Activated naive CD8-positive, alpha-beta T cell treated with anti-CD3 and anti-CD28 coated beads, Interleukin-2, amount 10 ng/mL, durations not matched to agents 7 days and 5 days (primary cell): Measurements from ENCODE around the gene ZNF283. TPM values are rescaled to one million over a fixed set of nuclear protein-coding genes. Genes with fewer than 3 reads are reported as not detected.
"Not testable (repeated sequence)": the region's sequence is repeated elsewhere in the genome, so short reads cannot be mapped to it uniquely, and the experiment has no call there.

Experiments
- ATAC-seq: fragments of 150-1000 bp; cut with Tn5 transposase; one replicate; pipeline ENCODE4 v1.10.0; 2021; ENCODE audit warnings: low read depth, moderate library complexity
- POLR2A ChIA-PET: fragments of 350-600 bp; sonication (Branson Sonifier 250); formaldehyde crosslinking; loops from one replicate; lab custom pipeline; 2021; ENCODE audit warnings: antibody characterized with exemption; lab: Charles Lee
- DNase-seq: peaks from one replicate; pipeline ENCODE4 v3.0.0; 2021
- H3K27ac Mint-ChIP-seq: one replicate; pipeline ENCODE4 v1.8.0; 2022; ENCODE audit warnings: mild to moderate bottlenecking, mixed read lengths
- H3K27me3 Mint-ChIP-seq: one replicate; pipeline ENCODE4 v1.8.0; 2022; ENCODE audit warnings: mild to moderate bottlenecking, moderate library complexity, mixed read lengths
- H3K36me3 Mint-ChIP-seq: one replicate; pipeline ENCODE4 v1.8.0; 2021; ENCODE audit warnings: mild to moderate bottlenecking, mixed read lengths
- H3K4me1 Mint-ChIP-seq: one replicate; pipeline ENCODE4 v1.8.0; 2021; ENCODE audit warnings: mixed read lengths
- H3K4me3 Mint-ChIP-seq: one replicate; pipeline ENCODE4 v1.8.0; 2022; ENCODE audit warnings: mild to moderate bottlenecking, moderate library complexity, mixed read lengths
- H3K9me3 Mint-ChIP-seq: one replicate; pipeline ENCODE4 v1.8.0; 2021; ENCODE audit warnings: mixed read lengths
- total RNA-seq, 2 experiments: library from RNA; stranded (reverse); gene quantifications; one replicate each; pipeline ENCODE4 v1.2.3, GENCODE V29; 2021

Gene ZNF283
- total RNA-seq, 2 experiments from 2014 or later = 11.5 TPM

GRCh38 chr19:43784981-43785808 is 41.9 kb upstream of the ZNF283 start:
- Mint-ChIP-seq H3K27ac (peak overlapping the region; percentile 95), H3K4me1 (peaks cover 35% of the 10 kb centered on the region), H3K36me3 (no peaks in the 10 kb centered on the region), H3K9me3 (no peaks in the 10 kb centered on the region), H3K4me3 (peak overlapping the region; percentile 71), H3K27me3 (peaks cover 10% of the 10 kb centered on the region)
- ATAC-seq = peak; percentile 37
- POLR2A ChIA-PET = interaction anchor here (1.0 to 1.4 kb wide), 4 partner anchors 18 to 40 kb away, joined by 3 to 6 read pairs (median 4); partner anchors contain the start of gene SMG9
- peak; percentile 59 for DNase-seq

DNA sequence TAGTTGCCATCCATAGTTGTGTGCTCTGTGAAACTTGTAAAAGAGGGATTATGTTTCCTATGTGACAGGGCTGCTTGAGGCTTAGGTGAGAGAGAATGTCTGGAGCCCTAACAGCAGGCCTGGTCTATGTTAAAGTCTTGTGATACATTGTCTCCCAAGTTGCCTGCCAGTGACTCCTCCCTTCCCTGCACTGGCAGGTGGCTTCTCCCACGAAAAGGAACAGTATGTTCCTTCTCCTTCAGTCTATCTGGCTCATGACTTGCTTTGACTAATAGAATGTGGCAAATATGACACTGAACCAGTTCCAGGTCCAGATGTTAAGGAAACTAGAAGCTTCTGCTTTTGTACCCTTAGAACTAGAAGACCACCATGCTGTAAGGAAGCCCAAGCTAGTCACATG is 40.5 kb upstream of the ZNF283 start:
- ATAC-seq = no peak
- POLR2A ChIA-PET = no interaction called here
- H3K9me3 Mint-ChIP-seq = no peaks in the 10 kb centered on the region
- H3K4me1 Mint-ChIP-seq = peaks cover 29% of the 10 kb centered on the region
- H3K36me3 Mint-ChIP-seq = no peaks in the 10 kb centered on the region
- H3K27me3 Mint-ChIP-seq = peaks cover 10% of the 10 kb centered on the region
- DNase-seq = no peak
- no peak overlapping the region for H3K4me3 Mint-ChIP-seq
- H3K27ac Mint-ChIP-seq = no peak overlapping the region

DNA sequence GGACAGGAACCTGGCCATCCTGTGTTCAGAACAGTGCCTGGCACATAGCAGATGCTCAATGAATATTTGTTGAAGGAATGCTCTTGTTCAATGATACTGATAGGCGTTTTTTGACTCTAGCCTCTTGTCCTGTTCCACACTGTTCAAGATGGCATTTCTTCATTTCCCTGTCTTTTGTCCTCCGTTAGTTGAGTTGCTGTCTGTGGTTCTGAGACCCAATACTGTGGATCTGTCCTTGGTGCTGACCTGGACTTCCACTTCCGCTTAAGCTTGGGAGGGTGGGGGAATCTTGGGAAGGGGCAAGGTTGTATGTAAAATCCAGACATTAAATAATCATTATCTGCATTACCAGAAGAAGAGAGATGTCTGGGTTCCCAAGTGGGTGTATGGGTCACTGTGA is 38.1 kb upstream of the ZNF283 start:
- DNase-seq = no peak
- Mint-ChIP-seq H3K4me3 (no peak overlapping the region), H3K36me3 (no peaks in the 10 kb centered on the region), H3K9me3 (no peaks in the 10 kb centered on the region), H3K4me1 (peaks cover 15% of the 10 kb centered on the region), H3K27ac (no peak overlapping the region), H3K27me3 (peaks cover 12% of the 10 kb centered on the region)
- ATAC-seq = no peak
- POLR2A ChIA-PET = no interaction called here

DNA sequence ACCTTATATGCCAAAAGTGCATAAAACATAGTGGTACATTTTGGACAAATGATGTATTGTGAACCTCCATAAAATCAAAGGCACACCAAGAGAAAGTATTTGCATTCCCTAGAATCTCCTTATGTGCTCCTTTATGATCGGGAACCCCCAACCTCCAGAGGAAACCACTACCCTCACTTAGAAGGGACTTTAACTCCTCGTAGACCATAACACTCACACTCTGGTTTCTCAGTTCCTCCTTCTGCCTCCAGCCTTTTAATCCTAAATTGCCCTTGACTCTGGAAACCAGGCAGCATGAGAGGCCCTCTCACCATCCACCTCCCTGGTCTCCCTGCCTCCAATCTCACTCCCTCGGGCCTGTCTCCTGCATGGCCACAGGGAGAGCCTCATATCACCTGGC is 36.5 kb upstream of the ZNF283 start:
- peaks cover 3% of the 10 kb centered on the region for H3K4me1 Mint-ChIP-seq
- H3K36me3 Mint-ChIP-seq = no peaks in the 10 kb centered on the region
- POLR2A ChIA-PET = no interaction called here
- no peak overlapping the region for H3K27ac Mint-ChIP-seq
- ATAC-seq (no peak), DNase-seq (no peak)
- H3K27me3 Mint-ChIP-seq = peaks cover 14% of the 10 kb centered on the region
- H3K9me3 Mint-ChIP-seq = no peaks in the 10 kb centered on the region
- H3K4me3 Mint-ChIP-seq = no peak overlapping the region

GRCh38 chr19:43797118-43797517 is 30.0 kb upstream of the ZNF283 start:
- Mint-ChIP-seq H3K4me3 (peak overlapping the region; percentile 33), H3K9me3 (peaks cover 3% of the 10 kb centered on the region), H3K27me3 (peaks cover 6% of the 10 kb centered on the region), H3K4me1 (peaks cover 18% of the 10 kb centered on the region), H3K27ac (no peak overlapping the region), H3K36me3 (peaks cover 3% of the 10 kb centered on the region)
- POLR2A ChIA-PET = no interaction called here
- no peak for ATAC-seq
- DNase-seq = no peak

GRCh38 chr19:43797556-43797955 is 29.6 kb upstream of the ZNF283 start:
- peaks cover 3% of the 10 kb centered on the region for H3K36me3 Mint-ChIP-seq
- POLR2A ChIA-PET = no interaction called here
- H3K27ac Mint-ChIP-seq = no peak overlapping the region
- ATAC-seq = no peak
- H3K27me3 Mint-ChIP-seq = peaks cover 6% of the 10 kb centered on the region
- no peak for DNase-seq
- peaks cover 3% of the 10 kb centered on the region for H3K9me3 Mint-ChIP-seq
- H3K4me3 Mint-ChIP-seq = peak overlapping the region; percentile 82
- H3K4me1 Mint-ChIP-seq = peaks cover 18% of the 10 kb centered on the region

DNA sequence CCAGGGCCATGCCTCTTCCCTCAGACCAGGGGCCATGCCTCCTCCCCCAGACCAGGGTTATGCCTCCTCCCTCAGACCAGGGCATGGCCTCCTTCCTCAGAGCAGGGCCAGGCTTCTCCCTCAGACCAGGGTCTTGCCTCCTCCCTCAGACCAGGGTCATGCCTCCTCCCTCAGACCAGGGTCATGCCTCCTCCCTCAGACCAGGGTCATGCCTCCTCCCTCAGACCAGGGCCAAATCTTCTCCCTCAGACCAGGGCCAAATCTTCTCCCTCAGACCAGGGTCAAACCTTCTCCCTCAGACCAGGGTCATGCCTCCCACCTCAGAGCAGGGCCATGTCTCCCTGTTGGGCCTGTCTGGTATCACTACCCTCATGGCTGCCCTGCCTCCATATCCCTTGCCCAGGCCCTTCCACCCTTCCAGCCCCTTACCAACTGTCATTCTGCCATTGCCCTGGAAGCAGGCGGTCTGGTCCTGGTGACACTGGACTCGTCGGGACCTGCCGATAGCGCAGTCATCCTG is 29.0 kb upstream of the ZNF283 start:
- Mint-ChIP-seq H3K36me3 (peaks cover 3% of the 10 kb centered on the region), H3K4me1 (peaks cover 18% of the 10 kb centered on the region), H3K27me3 (peaks cover 6% of the 10 kb centered on the region), H3K27ac (no peak overlapping the region), H3K4me3 (peak overlapping the region; percentile 82), H3K9me3 (peaks cover 3% of the 10 kb centered on the region)
- ATAC-seq (no peak), DNase-seq (no peak)
- POLR2A ChIA-PET = no interaction called here

DNA sequence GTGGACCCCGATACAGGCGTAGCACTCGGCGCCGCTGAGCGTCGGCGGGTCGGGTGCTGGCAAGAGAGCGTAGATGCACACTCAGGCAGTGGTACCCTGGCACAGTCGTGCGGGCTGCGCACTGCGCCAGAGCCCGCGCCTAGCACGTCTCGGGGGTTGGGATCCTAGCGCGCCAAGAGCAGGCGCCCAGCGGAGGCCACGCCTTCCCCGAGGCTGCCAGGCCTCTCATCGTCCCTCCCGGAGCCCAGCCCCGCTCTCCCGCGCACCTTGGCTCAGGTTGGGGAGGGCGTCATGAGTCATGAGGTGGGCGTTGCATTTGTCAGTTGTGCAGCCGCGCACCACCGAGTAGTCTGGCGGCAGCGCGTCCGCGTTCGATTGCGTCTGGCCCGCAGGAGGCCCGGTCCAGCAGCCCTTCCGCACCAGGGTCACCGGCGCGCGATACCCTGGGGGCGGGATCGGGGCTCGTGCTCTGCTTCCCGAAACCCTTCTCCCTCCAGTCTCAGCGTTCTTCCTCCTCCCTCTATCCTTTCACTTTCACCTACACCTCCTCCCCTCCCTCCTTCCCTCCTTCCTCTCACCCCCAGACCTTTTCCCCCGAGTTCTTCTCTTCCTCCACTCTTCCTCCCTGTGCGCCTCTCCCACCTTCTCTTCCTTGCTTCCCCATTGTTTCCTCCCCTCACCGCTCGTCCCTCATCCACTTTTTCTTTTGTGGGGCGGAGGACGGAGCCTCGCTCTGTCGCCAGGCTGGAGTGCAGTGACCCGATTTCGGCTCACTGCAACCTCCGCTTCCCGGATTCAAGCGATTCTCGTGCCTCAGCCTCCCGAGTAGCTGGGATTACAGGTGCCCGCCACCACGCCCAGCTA is 28.3 kb upstream of the ZNF283 start:
- Mint-ChIP-seq H3K4me3 (peak overlapping the region; percentile 82), H3K27me3 (peaks cover 4% of the 10 kb centered on the region), H3K4me1 (peaks cover 17% of the 10 kb centered on the region), H3K9me3 (peaks cover 3% of the 10 kb centered on the region), H3K36me3 (peaks cover 3% of the 10 kb centered on the region), H3K27ac (peak overlapping the region; percentile 54)
- POLR2A ChIA-PET = interaction anchor here (0.9 kb wide), 1 partner anchor 45 kb away, joined by 3 read pairs; no protein-coding TSS in a partner anchor
- ATAC-seq (peak; percentile 90), DNase-seq (peak; percentile 73)

DNA sequence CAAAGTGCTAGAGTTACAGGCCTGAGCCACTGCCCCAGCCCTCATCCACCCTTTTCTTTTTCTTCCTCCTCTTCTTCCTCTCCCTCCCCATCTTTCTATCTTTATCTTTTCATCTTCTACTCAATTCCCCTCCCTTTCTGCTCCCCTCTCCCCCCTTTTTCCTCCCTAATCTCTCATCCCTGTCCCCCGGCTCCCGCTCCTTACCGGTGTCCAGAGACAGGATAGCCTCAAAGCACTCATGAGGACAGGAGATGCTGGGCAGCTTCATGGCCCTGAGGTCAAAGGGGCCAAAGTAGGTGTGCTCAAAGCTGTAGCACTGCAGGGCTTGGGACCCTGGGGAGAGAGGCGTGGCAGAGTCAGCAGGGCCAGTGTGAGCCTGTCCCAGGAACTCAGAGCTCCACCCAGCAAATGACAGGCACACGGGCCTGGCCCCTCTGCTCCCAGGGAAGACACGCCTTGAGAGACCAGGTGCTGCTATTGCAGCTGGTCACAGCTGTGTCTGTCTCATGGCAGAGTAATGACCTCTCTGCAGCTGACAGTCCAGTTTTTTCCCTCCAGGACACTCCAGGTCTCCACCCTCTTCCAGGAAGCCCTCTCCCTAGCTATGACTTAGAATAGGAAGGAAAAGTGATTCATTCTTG is 27.5 kb upstream of the ZNF283 start:
- ATAC-seq (no peak), DNase-seq (no peak)
- POLR2A ChIA-PET = interaction anchor here (0.9 kb wide), 1 partner anchor 45 kb away, joined by 3 read pairs; no protein-coding TSS in a partner anchor
- Mint-ChIP-seq H3K27ac (no peak overlapping the region), H3K9me3 (peaks cover 3% of the 10 kb centered on the region), H3K4me3 (peak overlapping the region; percentile 82), H3K36me3 (peaks cover 3% of the 10 kb centered on the region), H3K27me3 (peaks cover 4% of the 10 kb centered on the region), H3K4me1 (peaks cover 17% of the 10 kb centered on the region)

DNA sequence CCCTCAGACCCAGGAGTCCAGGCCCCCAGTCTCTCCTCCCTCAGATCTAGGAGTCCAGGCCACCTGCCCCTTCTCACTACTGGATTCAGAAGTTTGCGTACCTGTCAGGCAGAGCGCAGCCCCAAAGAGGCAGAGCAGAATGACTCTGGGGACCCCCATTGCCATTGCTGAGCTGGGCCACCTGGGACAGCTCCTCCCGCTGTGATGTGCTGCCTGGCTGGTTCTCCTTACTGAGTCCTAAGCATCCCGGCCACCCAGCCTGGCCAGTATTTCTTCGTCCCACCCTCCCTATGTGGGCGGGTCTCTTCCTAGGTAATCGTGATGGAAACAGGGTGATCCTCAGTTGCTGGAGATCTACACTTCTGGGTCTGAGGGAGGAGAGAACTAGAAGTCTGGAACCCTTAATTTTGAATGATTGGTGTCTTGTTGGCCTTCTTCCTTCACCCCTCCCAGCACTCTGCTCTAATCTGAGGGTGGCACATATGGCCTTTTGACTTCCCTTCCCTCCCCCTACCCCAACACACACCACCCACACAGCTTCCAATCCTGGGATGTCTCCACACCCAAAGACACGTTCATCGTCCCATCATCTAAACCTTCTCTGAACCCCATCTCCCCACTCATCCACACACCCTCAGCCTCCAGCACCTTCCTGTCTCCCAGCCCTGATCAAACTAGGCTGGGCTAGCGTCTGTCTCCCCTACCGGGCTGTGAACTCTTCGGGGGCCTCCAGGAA is 24.7 kb upstream of the ZNF283 start, which contains the start of gene LYPD5:
LYPD5 (minus strand) TSS at position 232 of the 736 bp plus-strand sequence; CDS start at position 165, 67 bp downstream.
- Mint-ChIP-seq H3K9me3 (no peaks in the 10 kb centered on the region), H3K4me3 (no peak within 1 kb of the TSS), H3K27ac (no peak within 1 kb of the TSS), H3K36me3 (no peaks in the 10 kb centered on the region), H3K4me1 (peaks cover 14% of the 10 kb centered on the region), H3K27me3 (peaks cover 4% of the 10 kb centered on the region)
- POLR2A ChIA-PET = no interaction called here
- DNase-seq (no peak), ATAC-seq (no peak)

GRCh38 chr19:43804432-43804831 is 22.7 kb upstream of the ZNF283 start:
- peaks cover 9% of the 10 kb centered on the region for H3K27me3 Mint-ChIP-seq
- DNase-seq (no peak), ATAC-seq (no peak)
- POLR2A ChIA-PET = no interaction called here
- H3K27ac Mint-ChIP-seq = no peak overlapping the region
- H3K36me3 Mint-ChIP-seq = no peaks in the 10 kb centered on the region
- no peaks in the 10 kb centered on the region for H3K9me3 Mint-ChIP-seq
- H3K4me3 Mint-ChIP-seq = no peak overlapping the region
- peaks cover 3% of the 10 kb centered on the region for H3K4me1 Mint-ChIP-seq

- H3K4me1 Mint-ChIP-seq, POLR2A ChIA-PET, H3K27me3 Mint-ChIP-seq, H3K9me3 Mint-ChIP-seq, DNase-seq, ATAC-seq, H3K4me3 Mint-ChIP-seq, H3K27ac Mint-ChIP-seq, H3K36me3 Mint-ChIP-seq: not testable (repeated sequence)
Measured at GRCh38 chr19:43806401-43806800, 20.7 kb upstream of the ZNF283 start.
